ENCODE data around the gene REX1BD. TPM values are rescaled to one million over a fixed set of nuclear protein-coding genes. Genes with fewer than 3 reads are reported as not detected.

The REX1BD gene
- total and polyA plus RNA-seq, 2 donors (not counting 1 experiment from before 2014, with no cell fraction given), result 90.9 to 164 TPM

- WGBS (ENCODE audit: insufficient coverage), result 96% methylated on average over 6 of the region's 8 CpGs
- intact Hi-C loops (cut with micrococcal nuclease), result loop anchor here (5.0 kb wide), 2 partner anchors 63 to 148 kb away; no protein-coding TSS in a partner anchor
- DNase-seq (no peak), ATAC-seq (ENCODE audit: low read depth) (no peak)
- no peaks in the 10 kb centered on the region for H3K27me3 Mint-ChIP-seq
- peaks cover 34% of the 10 kb centered on the region for H3K4me1 Mint-ChIP-seq
- no peaks in the 10 kb centered on the region for H3K36me3 ChIP-seq (replicated peaks in 1 of 2; ENCODE audit: control extremely low read depth in 1 of 2, control insufficient read depth in 1 of 2, extremely low read depth in 1 of 2, insufficient read depth in 2 of 2, low read length in 1 of 2)
- no peaks in the 10 kb centered on the region for H3K9me3 Mint-ChIP-seq (ENCODE audit: insufficient read depth)
- no peaks in the 10 kb centered on the region for H3K27me3 ChIP-seq (replicated peaks in 1 of 4; ENCODE audit: control extremely low read depth in 1 of 4, control insufficient read depth in 3 of 4, insufficient read depth in 4 of 4, low read length in 3 of 4)
- ChIA-PET CTCF (interaction anchor here (0.6 to 1.7 kb wide), 2 partner anchors 32 to 192 kb away, joined by 3 read pairs; partner anchors contain the start of gene UPF1), POLR2A (interaction anchor here (0.7 kb wide), 3 partner anchors 12 to 769 kb away, joined by 3 to 7 read pairs (median 3); no protein-coding TSS in a partner anchor)
- no peak overlapping the region for H3K9ac ChIP-seq (ENCODE audit: low read length)
- TF ChIP-seq CTCF (IDR thresholded peaks at IDR 0.05) (no peak), EZH2 (IDR thresholded peaks at IDR 0.05; ENCODE audit: borderline replicate concordance, insufficient read depth, low read depth, low read length, poor library complexity, severe bottlenecking) (no peak)
- no peak overlapping the region for H3K27ac Mint-ChIP-seq
- H3K79me2 ChIP-seq (ENCODE audit: control insufficient read depth, insufficient read depth, low read length), result peaks cover 32% of the 10 kb centered on the region
- H3K27ac ChIP-seq (ENCODE audit: low read length in 2 of 2), result no peak overlapping the region
- no peak overlapping the region for H3K4me2 ChIP-seq (replicated peaks; ENCODE audit: low read depth, low read length, poor library complexity, severe bottlenecking)
- H3K4me3 ChIP-seq (ENCODE audit: control extremely low read depth in 1 of 5, extremely low read depth in 1 of 5, insufficient read depth in 1 of 5, low read depth in 2 of 5, low read length in 4 of 5), result no peak overlapping the region
- H3K9me3 ChIP-seq (ENCODE audit: control extremely low read depth in 1 of 3, control insufficient read depth in 2 of 3, insufficient read depth in 1 of 3, low read length in 2 of 3), result peaks cover 0 to 6% (median 0%) of the 10 kb centered on the region in 3 donors
- H3K4me3 Mint-ChIP-seq, result no peak overlapping the region
- H2AFZ ChIP-seq (ENCODE audit: insufficient read depth, low read depth, low read length, poor library complexity, severe bottlenecking), result no peak overlapping the region
- peaks cover 13% of the 10 kb centered on the region for H4K20me1 ChIP-seq (ENCODE audit: control insufficient read depth, insufficient read depth, low read length, poor library complexity, severe bottlenecking)
- H3K4me1 ChIP-seq (ENCODE audit: control insufficient read depth in 2 of 2, insufficient read depth in 2 of 2, low read length in 2 of 2), result peaks cover 20 to 33% of the 10 kb centered on the region in 2 donors
These were observed 51.2 kb downstream of the REX1BD start for GRCh38 chr19:18639706-18640243.

Small RNA genes within 50 kb of the gene (small RNA-seq; reads per million reads assigned to genes)
- not detected for gene RN7SL155P (ENCODE audit: insufficient read length, low read depth, low replicate concordance)

Other genes with a start within 250 kb of the REX1BD start
- 14.1 and 17.6 TPM in 2 replicates for gene PGPEP1, start 248.2 kb upstream of the REX1BD start, total RNA-seq
- 16.3 and 20.9 TPM in 2 replicates for gene PGPEP1, start 248.2 kb upstream of the REX1BD start, polyA plus RNA-seq
- not detected in 2 replicates for gene GDF15, start 202.6 kb upstream of the REX1BD start, total RNA-seq
- gene GDF15, start 202.6 kb upstream of the REX1BD start, polyA plus RNA-seq, result 0.17 and 0.19 TPM in 2 replicates
- 2.4 and 2.8 TPM in 2 replicates for gene LRRC25, start 191.2 kb upstream of the REX1BD start, total RNA-seq
- gene LRRC25, start 191.2 kb upstream of the REX1BD start, polyA plus RNA-seq, result 3.3 and 5.7 TPM in 2 replicates
- gene SSBP4, start 169.4 kb upstream of the REX1BD start, total RNA-seq, result 37.0 and 43.5 TPM in 2 replicates
- gene SSBP4, start 169.4 kb upstream of the REX1BD start, polyA plus RNA-seq, result 53.5 and 64.2 TPM in 2 replicates
- 17.6 and 22.6 TPM in 2 replicates for gene ISYNA1, start 150.7 kb upstream of the REX1BD start, total RNA-seq
- 28.3 and 41.9 TPM in 2 replicates for gene ISYNA1, start 150.7 kb upstream of the REX1BD start, polyA plus RNA-seq
- gene ELL, start 66.7 kb upstream of the REX1BD start, total RNA-seq, result 31.4 and 34.0 TPM in 2 replicates
- gene ELL, start 66.7 kb upstream of the REX1BD start, polyA plus RNA-seq, result 21.2 and 24.4 TPM in 2 replicates
- gene FKBP8, start 45.2 kb upstream of the REX1BD start, total RNA-seq, result 148 and 150 TPM in 2 replicates
- 138 and 163 TPM in 2 replicates for gene FKBP8, start 45.2 kb upstream of the REX1BD start, polyA plus RNA-seq
- 88.5 and 90.0 TPM in 2 replicates for gene KXD1, start 30.9 kb upstream of the REX1BD start, total RNA-seq
- 138 and 166 TPM in 2 replicates for gene KXD1, start 30.9 kb upstream of the REX1BD start, polyA plus RNA-seq
- 1,690 and 1,837 TPM in 2 replicates for gene UBA52, start 16.9 kb upstream of the REX1BD start, total RNA-seq
- 4,684 and 5,694 TPM in 2 replicates for gene UBA52, start 16.9 kb upstream of the REX1BD start, polyA plus RNA-seq
- gene CRLF1, start 18.0 kb downstream of the REX1BD start, total RNA-seq, result not detected in 2 replicates
- not detected in 2 replicates for gene CRLF1, start 18.0 kb downstream of the REX1BD start, polyA plus RNA-seq
- gene TMEM59L, start 24.1 kb downstream of the REX1BD start, total RNA-seq, result not detected in 2 replicates
- not detected in 2 replicates for gene TMEM59L, start 24.1 kb downstream of the REX1BD start, polyA plus RNA-seq
- gene KLHL26, start 48.2 kb downstream of the REX1BD start, total RNA-seq, result 10.0 and 14.6 TPM in 2 replicates
- gene KLHL26, start 48.2 kb downstream of the REX1BD start, polyA plus RNA-seq, result 5.0 and 5.9 TPM in 2 replicates
- 30.1 and 31.9 TPM in 2 replicates for gene CRTC1, start 94.9 kb downstream of the REX1BD start, total RNA-seq
- gene CRTC1, start 94.9 kb downstream of the REX1BD start, polyA plus RNA-seq, result 14.3 and 15.9 TPM in 2 replicates
- 0.12 TPM in 1 of 2 replicates, not detected in the other for gene COMP, start 202.5 kb downstream of the REX1BD start, total RNA-seq
- 0.48 TPM in 1 of 2 replicates, not detected in the other for gene COMP, start 202.5 kb downstream of the REX1BD start, polyA plus RNA-seq
- 95.1 and 98.6 TPM in 2 replicates for gene UPF1, start 243.2 kb downstream of the REX1BD start, total RNA-seq
- gene UPF1, start 243.2 kb downstream of the REX1BD start, polyA plus RNA-seq, result 51.9 and 75.1 TPM in 2 replicates

Measured in B cell (primary cell).